PC-9 (cell line): ENCODE measurements around the gene PPP1R17. TPM values are rescaled to one million over a fixed set of nuclear protein-coding genes. Genes with fewer than 3 reads are reported as not detected.

Experiments
- BruUV-seq: library from RNA; stranded (reverse); fragments of 400-500 nt; replicated peaks from 2 replicates; lab custom pipeline; 2021; lab: Mats Ljungman, UMichigan
- CTCF ChIA-PET: fragments of 300-600 bp; sonication (Branson Sonifier 250); formaldehyde crosslinking; loops from one replicate; lab custom pipeline; 2022; ENCODE audit warnings: antibody characterized with exemption; lab: Charles Lee
- POLR2A ChIA-PET: fragments of 300-600 bp; sonication (Branson Sonifier 250); formaldehyde crosslinking; loops from one replicate; lab custom pipeline; 2022; ENCODE audit warnings: antibody characterized with exemption; ENCODE audit not compliant: unreplicated experiment; lab: Charles Lee
- DNase-seq, 2 experiments: peaks; one replicate each; pipeline versions ENCODE4 v3.0.0 to v3.0.0-alpha.2; 2015 to 2022; ENCODE audit warnings: mixed read lengths in 1 of 2
- H2AFZ ChIP-seq: fragments of 200-600 bp; sonication (generic); 2 replicates; pipeline ENCODE4 v1.8.1; 2017; ENCODE audit warnings: antibody characterized with exemption
- H3F3A ChIP-seq: fragments of 200-600 bp; sonication (generic); 2 replicates; pipeline ENCODE4 v1.8.1; 2017; ENCODE audit warnings: antibody characterized with exemption, mild to moderate bottlenecking, low read depth; ENCODE audit not compliant: insufficient read depth
- H3K27ac ChIP-seq: fragments of 200-600 bp; sonication (generic); 2 replicates; pipeline ENCODE4 v1.6.1; 2016; ENCODE audit warnings: mixed run types
- H3K27me3 ChIP-seq: fragments of 200-600 bp; sonication (generic); 2 replicates; pipeline ENCODE4 v1.6.1; 2016; ENCODE audit warnings: low read depth, mixed run types; ENCODE audit not compliant: insufficient read depth
- H3K36me3 ChIP-seq: fragments of 200-600 bp; sonication (generic); 2 replicates; pipeline ENCODE4 v1.6.1; 2016; ENCODE audit warnings: low read depth, mixed run types
- H3K4me1 ChIP-seq: fragments of 200-600 bp; sonication (generic); replicated peaks from 2 replicates; pipeline ENCODE4 v1.6.1; 2016; ENCODE audit warnings: mixed run types; ENCODE audit not compliant: insufficient read depth
- H3K4me2 ChIP-seq: fragments of 200-600 bp; sonication (generic); 2 replicates; pipeline ENCODE4 v1.6.1; 2017; ENCODE audit warnings: mixed run types
- H3K4me3 ChIP-seq: fragments of 200-600 bp; sonication (generic); 2 replicates; pipeline ENCODE4 v1.6.1; 2016; ENCODE audit warnings: mixed run types
- H3K79me2 ChIP-seq: fragments of 200-600 bp; sonication (generic); 2 replicates; pipeline ENCODE4 v1.6.1; 2017; ENCODE audit warnings: low read depth, mixed run types
- H3K9me2 ChIP-seq: fragments of 200-600 bp; sonication (generic); 2 replicates; pipeline ENCODE4 v1.8.1; 2017; ENCODE audit warnings: mild to moderate bottlenecking; ENCODE audit not compliant: insufficient read depth
- H3K9me3 ChIP-seq: fragments of 200-600 bp; sonication (generic); 2 replicates; pipeline ENCODE4 v1.8.1; 2016; ENCODE audit warnings: low read depth; ENCODE audit not compliant: insufficient read depth
- H4K20me1 ChIP-seq: fragments of 200-600 bp; sonication (generic); 2 replicates; pipeline ENCODE4 v1.8.1; 2017; ENCODE audit not compliant: insufficient read depth
- EZH2 ChIP-seq: fragments of 200-600 bp; sonication (generic); IDR thresholded peaks from 2 replicates; pipeline ENCODE4 v1.8.0; 2017; ENCODE audit warnings: antibody characterized with exemption, low read depth
- intact Hi-C: fragments of 100-400 bp; cut with micrococcal nuclease; formaldehyde crosslinking; loops from one replicate; pipeline ENCODE4 v1.10.0; 2022; ENCODE audit not compliant: unreplicated experiment
- total RNA-seq: library from RNA; stranded (reverse); gene quantifications from 2 replicates; pipeline ENCODE4 v1.2.3, GENCODE V29; 2021
- TF ChIP-seq, protein P1 (sequence below): fragments of 200-600 bp; sonication (generic); conservative IDR thresholded peaks from 2 replicates; pipeline ENCODE4 v1.6.1; 2017; ENCODE audit warnings: mixed run types, antibody characterized with exemption, mild to moderate bottlenecking, moderate library complexity

Gene PPP1R17
- total RNA-seq, 1 experiment from 2014 or later = not detected

DNA sequence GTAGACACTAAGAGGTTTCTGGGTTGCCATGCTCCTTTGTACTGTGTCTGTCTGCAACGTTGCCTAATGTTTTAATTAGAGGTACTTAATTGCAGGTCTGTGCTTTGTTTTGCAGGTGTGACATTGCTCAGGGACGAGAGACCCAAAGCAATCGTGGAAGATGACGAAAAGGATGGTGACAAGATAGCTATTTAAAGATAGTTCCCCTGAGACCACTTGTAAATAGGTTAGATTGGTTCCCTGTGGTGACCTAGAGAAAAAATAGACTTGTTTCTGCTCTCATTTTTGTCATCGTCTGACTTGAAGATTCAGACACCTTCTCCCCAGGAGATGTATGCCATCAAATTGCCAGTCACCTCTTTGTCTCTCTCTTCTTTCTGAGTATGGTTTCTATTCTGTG lies 20.1 kb downstream of the PPP1R17 start:
- ChIA-PET POLR2A (no interaction called here), CTCF (no interaction called here)
- no peaks in the 10 kb centered on the region for H3K9me2 ChIP-seq
- no peaks in the 10 kb centered on the region for H3K79me2 ChIP-seq
- no peaks in the 10 kb centered on the region for H3K36me3 ChIP-seq
- no peaks in the 10 kb centered on the region for H3K9me3 ChIP-seq
- no peaks in the 10 kb centered on the region for H4K20me1 ChIP-seq
- no peaks in the 10 kb centered on the region for H3K4me1 ChIP-seq
- H3K4me3 ChIP-seq = no peak overlapping the region
- intact Hi-C loops = no loop called here
- no peak overlapping the region for H2AFZ ChIP-seq
- BruUV-seq = no TSS peak
- no peak overlapping the region for H3K4me2 ChIP-seq
- DNase-seq = no peak
- H3K27me3 ChIP-seq = peaks cover 59% of the 10 kb centered on the region
- TF ChIP-seq, protein P1, sequence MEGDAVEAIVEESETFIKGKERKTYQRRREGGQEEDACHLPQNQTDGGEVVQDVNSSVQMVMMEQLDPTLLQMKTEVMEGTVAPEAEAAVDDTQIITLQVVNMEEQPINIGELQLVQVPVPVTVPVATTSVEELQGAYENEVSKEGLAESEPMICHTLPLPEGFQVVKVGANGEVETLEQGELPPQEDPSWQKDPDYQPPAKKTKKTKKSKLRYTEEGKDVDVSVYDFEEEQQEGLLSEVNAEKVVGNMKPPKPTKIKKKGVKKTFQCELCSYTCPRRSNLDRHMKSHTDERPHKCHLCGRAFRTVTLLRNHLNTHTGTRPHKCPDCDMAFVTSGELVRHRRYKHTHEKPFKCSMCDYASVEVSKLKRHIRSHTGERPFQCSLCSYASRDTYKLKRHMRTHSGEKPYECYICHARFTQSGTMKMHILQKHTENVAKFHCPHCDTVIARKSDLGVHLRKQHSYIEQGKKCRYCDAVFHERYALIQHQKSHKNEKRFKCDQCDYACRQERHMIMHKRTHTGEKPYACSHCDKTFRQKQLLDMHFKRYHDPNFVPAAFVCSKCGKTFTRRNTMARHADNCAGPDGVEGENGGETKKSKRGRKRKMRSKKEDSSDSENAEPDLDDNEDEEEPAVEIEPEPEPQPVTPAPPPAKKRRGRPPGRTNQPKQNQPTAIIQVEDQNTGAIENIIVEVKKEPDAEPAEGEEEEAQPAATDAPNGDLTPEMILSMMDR = no peak
- no peak for TF ChIP-seq EZH2
- H3F3A ChIP-seq = no peaks in the 10 kb centered on the region
- H3K27ac ChIP-seq = no peak overlapping the region

DNA sequence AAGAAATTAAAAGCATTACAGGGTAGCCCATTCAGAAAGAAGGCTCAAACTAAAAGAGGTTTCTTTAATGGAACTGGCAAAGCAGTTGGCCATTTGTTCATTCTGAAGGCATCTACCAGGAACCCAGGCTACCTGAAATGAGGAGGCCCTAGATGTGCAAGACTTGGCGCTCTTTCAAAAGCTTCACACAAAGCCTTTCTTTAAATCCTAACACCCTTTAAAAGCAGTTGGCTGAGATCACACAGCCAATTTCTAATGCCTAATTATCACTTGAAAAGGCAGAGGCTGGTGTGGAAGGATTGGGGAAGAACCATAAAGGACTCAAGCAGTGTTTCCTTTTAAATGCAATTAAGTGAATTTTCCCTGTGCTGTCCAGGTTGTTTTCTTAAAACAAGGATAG lies 23.2 kb downstream of the PPP1R17 start:
- ChIA-PET CTCF (no interaction called here), POLR2A (interaction anchor here (0.6 kb wide), 1 partner anchor 24 kb away, joined by 3 read pairs; no protein-coding TSS in a partner anchor)
- Histone ChIP-seq H3K27me3 (peaks cover 51% of the 10 kb centered on the region), H3K4me1 (no peaks in the 10 kb centered on the region), H3K9me3 (no peaks in the 10 kb centered on the region), H2AFZ (no peak overlapping the region), H3K79me2 (no peaks in the 10 kb centered on the region), H3K27ac (no peak overlapping the region), H3K36me3 (no peaks in the 10 kb centered on the region), H4K20me1 (no peaks in the 10 kb centered on the region), H3K4me3 (no peak overlapping the region), H3F3A (no peaks in the 10 kb centered on the region), H3K4me2 (no peak overlapping the region), H3K9me2 (no peaks in the 10 kb centered on the region)
- no TSS peak for BruUV-seq
- peak in 1 of 2 experiments; percentile 25 for DNase-seq
- TF ChIP-seq, protein P1 = no peak
- TF ChIP-seq EZH2 = no peak
- intact Hi-C loops = no loop called here

DNA sequence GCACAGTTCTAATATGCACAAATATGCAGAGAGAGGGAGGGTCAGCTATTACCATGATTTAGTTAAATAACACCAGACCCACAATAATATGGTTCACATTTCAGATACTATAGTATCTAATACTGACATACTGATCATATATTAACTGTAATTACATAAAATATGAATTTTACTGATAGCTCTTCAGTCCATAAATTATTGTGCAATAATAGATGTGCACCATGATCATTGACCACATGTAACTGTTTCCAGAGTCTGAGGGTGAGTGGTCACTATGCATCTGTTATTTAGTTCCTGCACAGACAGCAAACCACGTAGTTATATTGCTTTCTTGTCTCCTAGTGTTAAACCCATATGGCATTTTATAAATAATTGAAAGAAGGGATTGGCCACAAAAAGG lies 29.3 kb downstream of the PPP1R17 start:
- Histone ChIP-seq H3K27me3 (peaks cover 15% of the 10 kb centered on the region; the same call in 1 of the 2 replicates), H3K27ac (no peak overlapping the region), H3K79me2 (no peaks in the 10 kb centered on the region), H3K4me2 (no peak overlapping the region), H3K9me2 (no peaks in the 10 kb centered on the region), H2AFZ (no peak overlapping the region), H4K20me1 (no peaks in the 10 kb centered on the region), H3K36me3 (no peaks in the 10 kb centered on the region), H3K9me3 (no peaks in the 10 kb centered on the region), H3F3A (no peaks in the 10 kb centered on the region), H3K4me3 (no peak overlapping the region), H3K4me1 (no peaks in the 10 kb centered on the region)
- ChIA-PET POLR2A (no interaction called here), CTCF (no interaction called here)
- no TSS peak for BruUV-seq
- no peak for TF ChIP-seq EZH2
- TF ChIP-seq, protein P1 = no peak
- no peak for DNase-seq
- intact Hi-C loops = no loop called here
